GM19395 (cell line): ENCODE measurements around the gene MINDY3.
"Not testable (repeated sequence)": the region's sequence is repeated elsewhere in the genome, so short reads cannot be mapped to it uniquely, and the experiment has no call there.

Experiments
- ATAC-seq: cut with Tn5 transposase; IDR thresholded peaks from one replicate; pipeline ENCODE4 v1.9.1; 2021; ENCODE audit warnings: mild to moderate bottlenecking, moderate library complexity; ENCODE audit not compliant: unreplicated experiment

Gene MINDY3

GRCh38 chr10:15859906-15860691 lies at the start of gene MINDY3:
TSS of gene MINDY3 (minus strand) at chr10:15860507. CDS start at chr10:15860299, 208 bp downstream.
- ATAC-seq, result peak; percentile 95

GRCh38 chr10:15901889-15902288 lies 41.6 kb upstream of the MINDY3 start:
- ATAC-seq, result no peak

GRCh38 chr10:15898046-15898445 lies 37.7 kb upstream of the MINDY3 start:
- no peak for ATAC-seq

GRCh38 chr10:15897287-15897686 lies 37.0 kb upstream of the MINDY3 start:
- no peak for ATAC-seq

- ATAC-seq, result no peak
These were observed 36.3 kb upstream of the MINDY3 start for GRCh38 chr10:15896654-15897053.

GRCh38 chr10:15884447-15884846 lies 24.1 kb upstream of the MINDY3 start:
- no peak for ATAC-seq

GRCh38 chr10:15881542-15881941 lies 21.2 kb upstream of the MINDY3 start:
- ATAC-seq, result no peak

GRCh38 chr10:15879663-15880062 lies 19.4 kb upstream of the MINDY3 start:
- no peak for ATAC-seq

GRCh38 chr10:15879058-15879457 lies 18.8 kb upstream of the MINDY3 start:
- ATAC-seq, result no peak

GRCh38 chr10:15877836-15878576 lies 17.7 kb upstream of the MINDY3 start:
- ATAC-seq, result no peak

- ATAC-seq, result not testable (repeated sequence)
These were observed 16.0 kb upstream of the MINDY3 start for GRCh38 chr10:15876274-15876673.

GRCh38 chr10:15872645-15873044 lies 12.3 kb upstream of the MINDY3 start:
- not testable (repeated sequence) for ATAC-seq

- ATAC-seq, result no peak
These were observed 11.5 kb upstream of the MINDY3 start for GRCh38 chr10:15871823-15872222.

- no peak for ATAC-seq
These were observed 9.6 kb upstream of the MINDY3 start for GRCh38 chr10:15869935-15870334.

- no peak for ATAC-seq
These were observed 7.7 kb upstream of the MINDY3 start for GRCh38 chr10:15868006-15868405.

GRCh38 chr10:15865304-15865703 lies 5.0 kb upstream of the MINDY3 start:
- no peak for ATAC-seq

- ATAC-seq, result no peak
These were observed 4.1 kb upstream of the MINDY3 start for GRCh38 chr10:15864419-15864818.

- no peak for ATAC-seq
These were observed 3.4 kb upstream of the MINDY3 start for GRCh38 chr10:15863733-15864132.

- ATAC-seq, result no peak
These were observed 3.0 kb upstream of the MINDY3 start for GRCh38 chr10:15863323-15863722.

GRCh38 chr10:15860692-15861201 lies 440 bp upstream of the MINDY3 start:
- ATAC-seq, result no peak

GRCh38 chr10:15859509-15859905 lies 800 bp downstream of the MINDY3 start:
- ATAC-seq, result peak; percentile 68

- no peak for ATAC-seq
These were observed 1.4 kb downstream of the MINDY3 start for GRCh38 chr10:15858861-15859281.
